GM20000 (cell line): ENCODE data around the gene MARVELD2.

ENCODE experiments used
- DNase-seq: peaks from one replicate; pipeline ENCODE4 v3.0.0; 2012; ENCODE audit warnings: low spot score
- TF ChIP-seq, protein P1 (sequence below): IDR thresholded peaks from 2 replicates; pipeline ENCODE4 v1.5.1; 2012; ENCODE audit warnings: mild to moderate bottlenecking, control low read depth; ENCODE audit errors: extremely low read depth, missing control alignments

MARVELD2 gene

GRCh38 chr5:69484891-69485290 lies 70.0 kb downstream of the MARVELD2 start:
- TF ChIP-seq, protein P1, sequence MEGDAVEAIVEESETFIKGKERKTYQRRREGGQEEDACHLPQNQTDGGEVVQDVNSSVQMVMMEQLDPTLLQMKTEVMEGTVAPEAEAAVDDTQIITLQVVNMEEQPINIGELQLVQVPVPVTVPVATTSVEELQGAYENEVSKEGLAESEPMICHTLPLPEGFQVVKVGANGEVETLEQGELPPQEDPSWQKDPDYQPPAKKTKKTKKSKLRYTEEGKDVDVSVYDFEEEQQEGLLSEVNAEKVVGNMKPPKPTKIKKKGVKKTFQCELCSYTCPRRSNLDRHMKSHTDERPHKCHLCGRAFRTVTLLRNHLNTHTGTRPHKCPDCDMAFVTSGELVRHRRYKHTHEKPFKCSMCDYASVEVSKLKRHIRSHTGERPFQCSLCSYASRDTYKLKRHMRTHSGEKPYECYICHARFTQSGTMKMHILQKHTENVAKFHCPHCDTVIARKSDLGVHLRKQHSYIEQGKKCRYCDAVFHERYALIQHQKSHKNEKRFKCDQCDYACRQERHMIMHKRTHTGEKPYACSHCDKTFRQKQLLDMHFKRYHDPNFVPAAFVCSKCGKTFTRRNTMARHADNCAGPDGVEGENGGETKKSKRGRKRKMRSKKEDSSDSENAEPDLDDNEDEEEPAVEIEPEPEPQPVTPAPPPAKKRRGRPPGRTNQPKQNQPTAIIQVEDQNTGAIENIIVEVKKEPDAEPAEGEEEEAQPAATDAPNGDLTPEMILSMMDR, result no peak
- DNase-seq, result no peak

DNA sequence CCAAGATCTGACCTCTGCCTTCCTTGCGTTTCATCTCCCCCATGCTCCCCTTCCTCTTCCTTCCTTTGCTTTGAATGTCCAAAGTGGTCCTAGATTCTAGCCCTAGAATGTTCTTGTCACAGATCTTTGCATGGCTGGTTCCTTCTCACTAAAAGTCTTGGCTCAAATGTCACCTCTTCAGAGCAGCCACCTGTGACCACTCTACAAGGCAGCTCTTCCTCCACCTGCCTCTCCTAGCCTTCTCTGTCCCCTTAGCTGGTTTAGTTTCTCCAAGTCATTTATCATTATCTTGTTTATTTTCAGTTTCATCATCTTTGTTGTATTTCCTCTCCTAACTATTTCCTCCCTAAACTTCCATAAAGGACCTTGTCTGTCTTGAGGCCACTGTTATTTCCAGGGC lies 70.6 kb downstream of the MARVELD2 start:
- no peak for DNase-seq
- TF ChIP-seq, protein P1, result no peak

DNA sequence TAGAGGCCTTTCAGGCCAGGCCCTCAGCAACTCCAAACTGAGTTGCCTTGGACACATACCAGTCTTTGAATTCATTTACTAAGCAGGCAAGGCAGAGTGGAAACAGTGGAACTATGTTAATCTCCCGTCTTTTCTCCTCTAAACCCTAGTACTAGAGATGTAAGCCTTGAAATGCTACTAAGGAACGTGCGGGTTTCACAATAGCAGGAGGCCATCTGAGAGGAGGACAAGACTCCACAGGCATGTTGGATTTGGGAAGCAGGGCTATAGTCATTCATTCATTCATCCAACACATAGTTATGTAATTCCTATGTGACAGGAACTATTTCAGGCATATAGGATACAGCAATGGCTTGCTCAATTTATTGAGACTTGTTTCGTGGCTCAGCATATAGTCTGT lies 74.3 kb downstream of the MARVELD2 start:
- no peak for DNase-seq
- TF ChIP-seq, protein P1, result no peak

DNA sequence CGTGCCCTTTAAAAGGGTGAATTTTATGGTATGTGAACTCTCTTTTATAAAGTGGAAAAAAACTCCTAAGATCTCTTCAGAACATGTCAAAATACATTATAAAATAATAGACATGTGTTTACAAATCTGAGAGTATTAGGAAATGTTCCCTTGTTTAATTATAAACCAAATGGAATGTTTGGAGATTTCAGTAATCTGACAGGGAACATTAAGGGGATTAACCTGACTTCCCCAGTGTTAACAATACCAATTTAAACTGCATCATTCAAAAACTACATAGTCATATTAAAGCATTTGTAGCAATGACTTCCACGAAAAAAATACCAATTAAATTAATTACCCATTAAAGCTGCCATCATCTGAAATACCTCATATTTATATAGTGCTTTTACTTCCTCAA lies 76.1 kb downstream of the MARVELD2 start:
- TF ChIP-seq, protein P1, result no peak
- DNase-seq, result no peak

GRCh38 chr5:69491838-69492390 lies 77.0 kb downstream of the MARVELD2 start:
- TF ChIP-seq, protein P1, result no peak
- no peak for DNase-seq

GRCh38 chr5:69492391-69492922 lies 77.5 kb downstream of the MARVELD2 start, which contains the start of gene OCLN:
OCLN (plus strand) TSS chr5:69492790; CDS start chr5:69504245, 11,455 bp downstream.
- TF ChIP-seq, protein P1, result no peak
- DNase-seq, result peak; percentile 80

GRCh38 chr5:69492923-69493395 lies 78.0 kb downstream of the MARVELD2 start:
- DNase-seq, result peak; percentile 80
- TF ChIP-seq, protein P1, result no peak
